NCI-H526 treated with DMSO at 0.1 percent for 48 hours (cell line): ENCODE results near the gene LYAR.
"Not testable (repeated sequence)": the region's sequence is repeated elsewhere in the genome, so short reads cannot be mapped to it uniquely, and the experiment has no call there.

Experiments
- DNase-seq: peaks from one replicate; lab custom pipeline; 2025; lab: John Stamatoyannopoulos, UW

LYAR gene

DNA sequence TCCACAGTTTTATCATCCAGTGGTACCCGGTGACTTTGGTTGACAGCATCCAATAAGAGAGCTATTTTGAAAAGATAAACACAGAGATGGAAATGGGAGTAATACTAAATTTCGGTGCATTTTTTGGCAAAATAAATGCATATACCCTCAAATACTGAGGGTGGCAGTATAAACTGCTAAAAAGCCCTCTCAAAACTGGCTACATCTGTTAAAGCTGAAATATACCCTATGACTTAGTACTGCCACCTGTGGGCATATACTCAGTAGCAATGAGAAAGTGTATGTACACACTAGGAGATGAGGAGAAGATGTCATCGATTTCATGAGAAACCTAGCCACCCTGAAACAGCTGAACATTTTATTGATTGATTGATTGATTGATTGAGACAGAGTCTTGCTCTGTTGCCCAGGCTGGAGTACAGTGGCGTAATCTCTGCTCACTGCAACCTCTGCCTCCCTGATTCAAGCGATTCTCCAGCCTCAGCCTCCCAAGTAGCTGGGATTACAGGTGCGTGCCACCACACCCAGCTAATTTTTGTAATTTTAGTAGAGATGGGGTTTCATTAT, 29.7 kb downstream of the LYAR start:
- peak; percentile 4 for DNase-seq

DNA sequence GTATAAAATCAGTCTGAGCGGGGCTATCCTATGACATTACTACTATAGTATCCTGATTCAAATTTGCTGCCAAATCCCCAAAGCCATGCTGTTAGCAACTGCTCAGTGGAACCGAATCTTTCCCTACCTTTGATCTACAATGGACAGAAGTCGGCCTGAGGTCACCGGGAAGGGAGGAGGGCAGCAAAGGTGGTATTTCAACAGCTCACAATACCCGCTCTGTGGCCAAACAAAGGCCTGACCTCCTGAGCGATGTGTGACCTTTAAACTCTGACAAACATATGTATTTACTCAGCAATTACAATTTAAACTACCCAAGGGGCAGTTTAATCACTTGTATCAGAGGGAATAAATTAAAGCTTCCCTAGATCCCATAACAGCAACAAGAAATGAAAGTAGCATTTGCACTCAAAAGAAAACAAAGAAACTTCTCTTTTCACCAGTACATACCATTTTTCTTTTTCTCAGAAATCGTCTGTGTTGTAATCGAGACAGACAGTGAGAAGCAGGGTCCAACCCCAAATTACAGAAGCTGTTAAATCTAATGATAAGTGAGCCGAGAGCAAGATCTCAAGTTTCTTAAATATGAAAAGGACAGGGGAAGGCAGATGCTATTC, 30.4 kb downstream of the LYAR start:
- no peak for DNase-seq

GRCh38 chr4:4257705-4258104, 32.2 kb downstream of the LYAR start:
- DNase-seq = not testable (repeated sequence)

GRCh38 chr4:4256799-4257198, 33.2 kb downstream of the LYAR start:
- DNase-seq = no peak

GRCh38 chr4:4254666-4255065, 35.3 kb downstream of the LYAR start:
- no peak for DNase-seq

DNA sequence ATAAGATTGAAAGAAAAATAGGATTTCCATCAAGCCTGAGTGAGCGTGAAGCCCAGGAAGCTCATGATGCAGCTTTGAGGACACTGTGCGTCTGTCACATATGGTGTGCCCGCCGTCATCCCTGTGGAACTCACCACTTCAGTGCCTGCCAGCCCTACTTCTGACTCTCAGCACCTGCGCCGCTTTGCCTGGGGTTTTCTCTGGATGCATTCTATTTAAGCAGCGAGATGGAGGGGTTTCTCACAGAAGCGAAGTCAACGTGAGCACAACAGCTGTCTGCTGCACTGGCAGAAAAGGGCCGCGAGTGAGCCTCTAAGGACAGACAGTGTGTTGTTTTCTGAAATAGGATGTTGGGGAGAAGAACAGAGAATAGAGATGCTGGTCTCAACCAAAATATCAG, 35.8 kb downstream of the LYAR start:
- no peak for DNase-seq

DNA sequence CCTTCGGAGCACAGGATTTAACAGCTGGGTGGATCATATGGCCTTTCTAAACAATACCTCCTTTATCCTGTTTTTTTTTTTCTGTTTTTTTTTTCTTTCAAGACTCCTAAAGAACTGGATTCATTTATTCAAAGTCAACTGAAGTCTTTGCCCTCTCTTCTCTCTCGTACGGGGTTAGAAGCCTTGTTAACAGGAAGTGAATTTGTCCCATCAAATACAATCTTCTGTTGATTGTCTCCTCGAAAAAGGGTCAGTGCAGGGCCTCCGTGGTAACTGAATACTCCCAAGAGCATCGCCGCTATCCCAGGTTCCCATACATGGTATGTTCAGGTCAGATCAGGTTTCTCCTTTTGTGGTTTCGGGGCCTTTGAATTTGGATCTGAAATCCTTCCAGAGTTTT, 40.1 kb downstream of the LYAR start:
- DNase-seq = no peak

DNA sequence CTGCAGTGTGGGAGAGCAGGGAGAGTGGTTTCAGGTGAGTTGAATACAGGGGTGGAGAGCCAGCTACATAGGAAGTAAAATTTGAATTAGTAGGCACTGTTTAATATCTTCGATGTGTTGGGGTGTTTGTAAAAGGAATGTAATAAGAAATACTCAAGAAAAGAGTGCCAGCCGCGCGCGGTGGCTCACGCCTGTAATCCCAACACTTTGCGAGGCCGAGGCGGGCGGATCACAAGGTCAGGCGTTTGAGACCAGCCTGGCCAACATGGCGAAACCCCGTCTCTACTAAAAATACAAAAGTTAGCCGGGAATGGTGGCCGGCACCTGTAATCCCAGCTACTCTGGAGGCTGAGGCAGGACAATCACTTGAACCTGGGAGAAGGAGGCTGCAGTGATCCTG, 40.6 kb downstream of the LYAR start:
- not testable (repeated sequence) for DNase-seq

DNA sequence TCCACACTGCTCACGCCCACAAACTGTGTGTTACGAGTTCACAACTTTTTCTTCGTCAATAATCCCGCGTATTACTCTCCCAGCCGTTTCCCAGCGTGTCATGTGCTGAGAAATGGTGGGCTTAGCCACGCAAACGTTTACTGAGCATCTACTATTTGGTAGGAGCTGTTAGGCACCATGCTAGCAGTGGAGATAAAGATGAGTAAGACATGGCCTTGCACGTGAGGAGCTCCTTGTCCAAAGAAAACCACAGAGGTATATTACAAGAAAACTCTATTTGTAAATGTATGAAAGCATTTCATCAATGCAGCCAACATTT, 41.1 kb downstream of the LYAR start:
- no peak for DNase-seq

DNA sequence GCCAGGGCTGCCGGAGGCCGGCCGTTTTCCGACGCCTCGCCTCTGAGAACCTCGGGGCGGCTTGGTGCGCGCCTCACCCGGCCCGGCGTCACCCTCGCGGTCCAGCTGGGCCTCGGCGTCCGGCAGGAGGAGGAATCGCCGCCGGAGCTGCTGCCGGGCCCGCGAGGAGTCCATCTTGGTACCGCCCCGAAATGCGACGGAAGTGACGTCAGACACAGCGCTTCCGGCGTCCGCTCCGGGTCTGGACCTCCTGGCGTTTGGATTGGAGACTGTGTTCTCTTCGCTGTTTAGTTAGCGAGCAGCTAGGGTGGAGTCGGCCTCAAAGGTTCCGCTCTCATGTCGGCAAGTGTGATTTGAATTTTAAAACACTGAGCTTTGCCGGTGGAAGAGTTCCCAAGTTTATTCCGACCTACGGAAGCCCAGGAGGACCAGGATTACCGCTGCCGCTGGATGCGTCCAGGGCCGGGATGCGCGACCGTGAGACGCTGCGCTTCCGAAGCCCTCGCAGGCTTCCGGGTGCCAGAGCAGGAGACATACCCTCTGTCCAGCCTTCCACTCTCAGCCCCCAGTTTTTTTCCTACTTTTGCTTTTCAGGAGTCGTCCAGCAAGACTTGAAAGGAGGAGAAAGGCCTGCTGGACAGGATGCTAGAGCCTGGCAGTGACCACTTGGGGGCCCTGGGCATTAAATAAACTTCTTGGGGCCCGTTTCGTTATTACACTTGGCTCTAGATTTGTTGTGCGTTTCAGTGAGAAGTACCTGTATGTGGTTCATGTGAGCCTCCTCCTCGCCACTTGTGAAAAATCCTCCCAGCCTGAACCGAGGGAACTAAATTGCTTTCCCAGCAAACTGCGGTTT, 41.7 kb downstream of the LYAR start, which contains the start of gene TMEM128:
TSS of gene TMEM128 (minus strand) at position 195 of the 856 bp plus-strand sequence. CDS start at position 174, 21 bp downstream.
- peak; percentile 85 for DNase-seq

GRCh38 chr4:4247696-4248028, 42.3 kb downstream of the LYAR start:
- DNase-seq = no peak

DNA sequence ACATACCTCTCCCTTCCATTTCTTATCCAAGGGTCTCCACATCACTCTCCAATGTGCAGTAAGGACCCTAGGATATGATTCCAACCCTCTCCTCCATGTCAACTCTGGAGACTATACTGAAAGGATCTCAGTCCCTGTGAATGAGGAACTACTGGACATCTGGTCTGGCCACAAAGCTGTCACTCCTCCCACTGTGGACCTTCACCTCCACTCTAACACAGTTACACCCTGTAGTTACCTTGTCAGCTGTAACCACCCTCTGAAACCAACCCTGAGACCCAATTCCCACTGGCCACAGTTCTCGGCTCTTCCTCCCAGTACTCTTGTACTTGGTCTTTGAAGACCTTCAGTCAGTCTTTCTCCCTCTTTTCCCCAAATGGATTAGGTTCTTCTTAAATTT, 44.8 kb downstream of the LYAR start:
- DNase-seq = no peak

DNA sequence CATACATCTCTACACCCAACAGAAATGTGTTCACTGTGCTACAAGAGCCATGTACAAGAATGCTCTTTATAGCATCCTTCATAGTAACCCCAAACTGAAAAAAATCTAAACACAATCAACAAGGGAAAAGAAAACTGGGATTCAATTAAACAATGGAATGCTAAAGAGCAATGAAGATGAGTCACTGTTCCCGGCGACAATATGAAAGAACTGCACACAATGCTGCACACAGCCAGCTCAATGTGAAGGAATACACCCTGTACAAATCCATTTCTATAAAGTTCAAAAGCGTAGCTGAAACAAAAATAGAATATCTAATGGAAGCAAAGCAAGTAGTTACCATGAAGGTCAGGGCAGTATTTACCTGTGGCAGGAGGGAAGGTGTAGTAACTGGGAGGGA, 50.4 kb downstream of the LYAR start:
- not testable (repeated sequence) for DNase-seq

DNA sequence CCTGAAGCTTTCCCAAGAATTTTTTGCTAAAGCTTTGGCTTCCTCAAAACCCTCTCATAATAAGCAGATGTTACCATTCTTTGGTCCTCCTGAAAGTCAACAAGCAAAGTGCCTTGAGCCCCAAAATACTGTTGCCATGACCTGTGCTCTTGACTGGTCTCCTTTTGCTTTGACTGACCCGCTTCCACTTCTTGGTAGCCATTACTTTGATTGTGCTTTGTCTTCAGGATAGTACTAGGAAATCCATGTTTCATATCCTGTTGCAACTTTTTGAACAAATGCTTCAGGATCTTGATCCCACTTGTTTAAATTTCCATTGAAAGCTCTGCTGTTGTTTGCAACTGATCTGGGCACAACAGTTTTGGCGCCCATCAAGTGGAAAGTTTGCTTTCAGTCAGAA, 56.3 kb downstream of the LYAR start:
- DNase-seq = no peak

DNA sequence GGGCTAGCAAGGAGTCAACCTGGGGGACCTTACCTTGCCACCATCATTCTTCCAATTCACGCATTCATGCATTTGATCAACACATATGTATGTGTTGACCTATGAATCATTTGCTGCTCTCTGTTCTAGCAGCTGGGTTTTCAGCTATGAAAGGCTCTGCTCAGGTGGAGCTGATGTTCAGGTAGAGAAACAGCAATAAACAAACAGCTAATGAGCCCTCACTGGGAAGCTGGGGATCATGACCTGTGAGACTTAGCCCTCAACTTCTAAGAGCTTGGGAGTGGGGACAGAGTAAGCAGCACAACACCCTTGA, 61.6 kb downstream of the LYAR start:
- no peak for DNase-seq

GRCh38 chr4:4227510-4228355, 62.2 kb downstream of the LYAR start:
- no peak for DNase-seq

DNA sequence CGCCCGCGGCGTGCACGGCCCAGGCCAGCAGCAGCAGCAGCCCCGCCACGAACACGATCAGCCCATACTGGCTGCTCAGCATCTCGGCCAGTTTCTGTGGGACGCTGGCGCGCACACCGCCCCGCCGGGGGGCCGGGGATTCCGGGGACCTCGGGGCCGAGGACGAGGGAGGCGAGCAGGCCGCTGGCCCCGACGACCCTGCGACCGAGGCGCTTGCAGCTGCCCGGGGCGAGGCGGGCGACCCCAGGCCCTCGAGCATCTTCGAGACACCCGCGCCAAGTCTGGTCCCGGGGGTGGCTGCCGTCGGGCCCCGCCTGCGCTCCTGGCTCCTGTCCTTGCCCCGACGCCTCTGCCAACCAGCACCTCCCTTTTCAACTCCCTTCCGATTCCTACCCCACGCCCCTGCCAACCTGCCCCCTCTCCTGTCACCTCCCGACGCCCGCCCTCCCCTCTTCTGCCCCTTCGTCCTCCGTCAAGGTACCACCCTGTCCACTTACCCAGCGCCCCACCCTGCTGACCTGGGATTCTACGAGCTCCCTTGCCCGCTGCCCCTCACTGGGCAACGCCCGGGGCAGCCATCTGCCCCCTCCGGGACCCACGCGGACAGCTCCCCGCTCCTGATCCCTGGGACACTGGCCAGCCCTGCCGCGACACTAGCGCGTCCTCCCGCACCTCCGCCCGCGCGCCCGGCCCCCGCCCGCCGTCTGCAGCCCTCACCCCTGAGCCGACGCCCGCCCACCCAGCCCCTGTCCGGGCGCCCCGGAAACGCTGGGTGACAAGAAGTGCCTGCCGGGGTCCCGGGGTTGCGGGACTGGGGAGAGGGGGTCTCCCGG, 63.1 kb downstream of the LYAR start, which contains the start of gene OTOP1:
TSS of gene OTOP1 (minus strand) at position 324 of the 833 bp plus-strand sequence. CDS start at position 259, 65 bp downstream.
- DNase-seq = no peak

GRCh38 chr4:4225915-4226605, 63.9 kb downstream of the LYAR start:
- DNase-seq = no peak
